Hippocampal formation (tissue), 2 donors: ENCODE results near the gene AHNAK2.

Source experiments
- DNase-seq, 2 donors: peaks; one replicate each; lab custom pipeline; 2025; lab: John Stamatoyannopoulos, UW

The AHNAK2 gene

GRCh38 chr14:104939666-104940410, 38.3 kb downstream of the AHNAK2 start:
- DNase-seq, result no peak

GRCh38 chr14:104938960-104939359, 39.2 kb downstream of the AHNAK2 start:
- DNase-seq, result no peak

GRCh38 chr14:104938436-104938835, 39.7 kb downstream of the AHNAK2 start:
- DNase-seq, result no peak

GRCh38 chr14:104937694-104938365, 40.3 kb downstream of the AHNAK2 start:
- no peak for DNase-seq

GRCh38 chr14:104937161-104937560, 41.0 kb downstream of the AHNAK2 start:
- DNase-seq, result no peak

- DNase-seq, result no peak
These were observed 41.6 kb downstream of the AHNAK2 start for GRCh38 chr14:104936361-104937155.

- DNase-seq, result no peak
These were observed 42.2 kb downstream of the AHNAK2 start for GRCh38 chr14:104935955-104936354.

- no peak for DNase-seq
These were observed 43.0 kb downstream of the AHNAK2 start for GRCh38 chr14:104935026-104935650.

GRCh38 chr14:104933746-104934733, 44.1 kb downstream of the AHNAK2 start:
- DNase-seq, result no peak

GRCh38 chr14:104932676-104933631, 45.2 kb downstream of the AHNAK2 start:
- DNase-seq, result peak; percentile 13 to 30

- no peak for DNase-seq
These were observed 46.2 kb downstream of the AHNAK2 start for GRCh38 chr14:104931771-104932675.

GRCh38 chr14:104931304-104931770, 46.8 kb downstream of the AHNAK2 start:
- DNase-seq, result no peak

GRCh38 chr14:104930526-104931303, 47.5 kb downstream of the AHNAK2 start:
- DNase-seq, result no peak

GRCh38 chr14:104929268-104930230, 48.6 kb downstream of the AHNAK2 start:
- DNase-seq, result no peak

GRCh38 chr14:104928391-104929133, 49.6 kb downstream of the AHNAK2 start:
- DNase-seq, result no peak

GRCh38 chr14:104927901-104928300, 50.3 kb downstream of the AHNAK2 start:
- no peak for DNase-seq
